GM21390 (cell line): ENCODE measurements around the gene ZNF592.
"Not testable (repeated sequence)": the region's sequence is repeated elsewhere in the genome, so short reads cannot be mapped to it uniquely, and the experiment has no call there.

ENCODE experiments used
- ATAC-seq: cut with Tn5 transposase; IDR thresholded peaks from one replicate; pipeline ENCODE4 v1.9.1; 2021; ENCODE audit not compliant: unreplicated experiment

The ZNF592 gene

DNA sequence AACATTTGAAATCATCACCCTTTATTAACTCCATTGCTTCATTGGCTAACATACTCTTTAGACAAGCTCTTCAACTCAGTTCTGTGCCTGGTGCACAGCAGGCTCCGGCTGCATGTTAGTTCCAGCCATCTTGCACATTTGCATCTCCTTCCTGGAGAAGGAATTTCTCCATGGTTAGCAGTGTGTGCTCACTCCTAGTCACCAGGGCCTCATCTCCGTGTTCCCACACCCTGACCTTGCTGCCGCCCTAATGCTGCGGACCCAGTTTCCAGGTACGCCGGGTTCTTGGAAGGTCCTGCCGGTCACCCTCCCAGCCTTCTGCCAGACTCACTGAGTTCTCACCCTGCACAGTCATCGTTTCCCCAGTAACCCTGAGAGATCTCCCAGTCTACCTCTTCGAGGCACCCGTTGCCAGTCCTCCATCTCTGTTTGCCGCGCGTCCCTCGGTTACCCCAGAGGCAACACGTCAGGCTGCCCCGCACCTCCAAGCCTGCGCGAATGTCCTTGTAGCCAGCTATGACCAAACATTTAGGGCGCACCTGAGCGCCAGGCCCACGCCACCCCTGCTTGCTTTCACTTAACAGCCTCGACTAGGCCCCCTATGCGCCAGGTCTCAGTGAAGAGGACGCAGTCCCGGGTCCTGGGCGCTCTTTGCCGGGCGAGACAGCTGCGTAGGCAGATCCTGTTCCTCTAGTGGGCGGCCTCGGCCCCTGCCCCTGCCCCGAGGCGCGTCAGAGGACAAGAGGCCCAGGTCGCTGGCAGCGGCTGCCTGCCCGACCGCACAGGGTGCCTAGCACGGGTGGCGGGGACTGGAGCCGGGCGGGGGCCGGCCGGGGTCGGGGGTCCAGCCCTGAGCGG is 747 bp upstream of the ZNF592 start:
- ATAC-seq = peak; percentile 42

DNA sequence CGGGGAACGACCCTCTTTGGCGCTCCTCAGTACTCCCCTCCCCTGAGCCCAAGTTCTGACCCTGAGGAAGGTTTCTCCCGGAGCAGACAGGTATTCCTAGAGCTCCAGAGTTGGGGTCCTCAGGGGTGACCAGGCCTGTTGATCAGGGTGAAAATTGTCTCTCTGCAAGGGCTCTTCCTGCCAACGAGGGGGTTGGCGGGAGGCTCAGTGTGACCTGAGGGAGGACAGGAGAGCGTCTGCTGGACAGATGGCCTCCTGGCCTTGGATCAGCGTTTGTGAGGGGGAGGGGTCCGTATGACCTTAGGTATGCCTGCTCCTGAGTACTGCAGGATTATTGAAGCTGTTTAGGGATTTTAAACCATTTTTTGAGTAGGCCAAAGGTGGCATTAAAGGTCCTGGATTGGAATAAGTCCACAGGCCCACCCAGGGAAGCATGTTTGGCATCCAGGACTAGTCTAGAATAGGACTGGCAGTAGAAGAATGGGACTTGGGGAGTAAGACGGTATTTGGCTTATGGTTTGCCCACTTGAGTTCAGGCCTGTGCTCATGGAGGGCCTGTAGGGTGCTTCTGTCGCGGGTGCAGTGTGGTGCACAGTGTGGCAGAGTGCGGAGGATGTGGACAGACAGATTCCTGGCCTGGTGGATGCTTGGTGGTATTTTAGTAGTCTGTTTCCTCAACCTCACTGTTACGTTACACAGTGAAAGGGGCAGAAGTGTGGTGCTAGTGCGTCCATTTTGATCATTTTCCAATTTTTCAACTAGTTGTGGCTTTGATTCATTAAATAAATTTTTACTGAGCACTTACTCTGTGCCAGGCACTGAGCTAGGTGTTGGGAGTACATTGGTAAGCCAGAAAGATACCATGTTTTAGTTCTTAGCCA is 959 bp downstream of the ZNF592 start:
- peak; percentile 2 for ATAC-seq

- peak; percentile 31 for ATAC-seq
Measured at GRCh38 chr15:84750583-84751092, 2.2 kb downstream of the ZNF592 start.

- not testable (repeated sequence) for ATAC-seq
Measured at GRCh38 chr15:84751721-84752120, 3.3 kb downstream of the ZNF592 start.

GRCh38 chr15:84752195-84752594 is 3.8 kb downstream of the ZNF592 start:
- no peak for ATAC-seq

- no peak for ATAC-seq
Measured at GRCh38 chr15:84752700-84753099, 4.3 kb downstream of the ZNF592 start.

GRCh38 chr15:84754889-84755288 is 6.5 kb downstream of the ZNF592 start:
- ATAC-seq = not testable (repeated sequence)

- ATAC-seq = no peak
Measured at GRCh38 chr15:84755736-84756527, 7.5 kb downstream of the ZNF592 start.

DNA sequence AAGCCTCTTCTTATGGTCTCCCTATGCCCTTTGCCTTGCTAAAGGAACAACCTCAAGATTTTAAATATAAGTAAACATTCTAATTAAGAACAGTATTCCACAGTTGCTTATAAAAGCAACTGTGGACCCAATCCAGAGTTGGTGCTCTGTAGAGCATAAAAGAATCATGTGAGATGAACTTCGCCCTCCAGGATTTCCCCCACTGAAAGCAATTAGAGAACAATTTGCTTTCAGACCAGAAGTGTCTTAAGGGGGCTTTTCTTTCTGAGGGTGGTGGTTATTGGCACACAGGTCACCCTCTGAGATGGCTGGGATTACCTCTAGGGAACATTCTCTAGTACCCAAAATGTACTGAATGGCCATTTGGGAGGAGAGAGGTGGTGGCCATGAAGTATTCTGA is 10.6 kb downstream of the ZNF592 start:
- no peak for ATAC-seq

GRCh38 chr15:84760219-84760618 is 11.8 kb downstream of the ZNF592 start:
- ATAC-seq = no peak

DNA sequence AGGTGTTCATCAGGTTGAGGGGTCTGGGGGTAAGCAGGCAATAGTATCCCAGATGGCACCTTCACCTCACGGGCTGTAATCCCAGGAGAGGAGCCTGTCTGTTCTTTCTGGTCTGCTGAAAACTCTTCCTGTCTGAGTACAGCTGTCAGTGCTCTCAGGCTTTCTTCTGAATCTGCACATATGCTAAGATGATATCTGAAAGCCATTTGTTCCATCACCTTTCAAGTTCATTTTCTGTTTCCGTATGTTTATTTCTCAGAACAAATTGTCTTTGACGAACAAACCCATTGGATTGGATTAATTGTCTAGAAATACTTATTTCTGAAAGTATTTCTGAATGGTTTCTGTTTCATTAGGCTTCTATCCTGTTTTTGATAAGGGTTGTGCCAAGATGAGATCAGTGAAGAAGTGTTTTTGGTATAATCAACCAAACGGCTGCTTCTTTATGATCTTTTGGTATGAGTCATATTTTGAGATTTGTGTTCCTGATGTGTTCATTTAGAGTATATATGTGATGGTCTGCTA is 13.3 kb downstream of the ZNF592 start:
- ATAC-seq = peak; percentile 60

DNA sequence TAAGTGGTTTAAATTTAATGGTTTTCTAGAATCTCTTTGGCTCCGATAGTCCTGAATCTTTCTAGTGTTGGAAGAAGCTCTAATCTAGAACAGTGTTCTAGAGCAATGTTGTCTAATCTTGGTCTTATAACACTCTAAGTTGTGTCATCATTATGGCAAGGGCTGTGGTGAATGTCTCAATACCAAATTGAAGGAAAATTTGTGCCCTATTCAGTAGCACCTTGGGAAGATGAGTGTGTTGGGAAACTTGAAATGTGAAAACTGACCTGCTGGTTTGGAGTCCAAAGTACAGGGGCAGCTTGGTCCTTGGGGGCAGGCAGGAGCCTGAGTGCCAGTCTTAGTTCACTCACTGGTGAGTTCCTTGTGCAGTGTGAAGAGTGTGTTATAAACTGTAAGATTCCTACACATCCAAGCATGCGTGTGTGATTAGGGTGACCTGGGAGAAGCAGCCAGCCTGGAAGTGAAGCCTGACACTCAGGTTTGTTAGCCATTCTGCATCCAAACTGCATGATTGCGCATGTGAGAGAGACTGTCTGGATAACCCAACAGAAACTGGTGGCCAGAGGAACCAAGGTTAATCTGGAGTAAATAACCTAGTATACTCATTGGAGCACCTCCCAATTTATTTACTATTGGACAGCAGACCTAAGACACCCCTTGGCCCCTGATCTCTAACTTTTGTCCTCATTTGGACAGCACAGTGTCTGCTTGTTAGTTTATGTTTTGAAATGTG is 14.6 kb downstream of the ZNF592 start:
- no peak for ATAC-seq

GRCh38 chr15:84764585-84764984 is 16.2 kb downstream of the ZNF592 start:
- ATAC-seq = no peak

- ATAC-seq = no peak
Measured at GRCh38 chr15:84764989-84765388, 16.6 kb downstream of the ZNF592 start.

- ATAC-seq = no peak
Measured at GRCh38 chr15:84765675-84766074, 17.3 kb downstream of the ZNF592 start.

GRCh38 chr15:84766461-84767035 is 18.2 kb downstream of the ZNF592 start:
- no peak for ATAC-seq

DNA sequence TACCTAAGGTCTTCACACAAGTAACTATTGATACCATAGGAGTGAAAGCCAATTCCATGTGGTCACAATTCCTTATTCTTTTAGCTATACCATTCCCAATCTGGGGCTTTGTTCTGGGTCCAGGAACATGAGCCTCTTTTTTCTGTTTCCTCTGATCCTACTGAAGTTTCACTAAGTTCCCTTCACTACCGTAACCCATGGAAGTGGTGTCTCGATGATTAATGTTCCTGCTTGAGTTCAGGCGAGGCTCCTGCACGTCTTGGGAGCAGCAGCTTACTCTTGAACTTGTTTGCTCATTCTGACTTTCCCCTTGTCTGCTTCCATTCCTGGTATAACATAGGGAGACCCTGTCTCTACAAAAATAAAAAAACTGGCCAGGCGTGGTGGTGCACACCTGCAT is 23.6 kb downstream of the ZNF592 start:
- ATAC-seq = no peak

GRCh38 chr15:84772467-84772866 is 24.1 kb downstream of the ZNF592 start:
- no peak for ATAC-seq

GRCh38 chr15:84773716-84774115 is 25.3 kb downstream of the ZNF592 start:
- no peak for ATAC-seq
